DMS114 treated with DMSO at 0.1 percent for 48 hours (cell line): ENCODE results near the gene CXCL16.
A peak's percentile ranks its signal among the peaks of the same experiment; 100 is the strongest.
"Not testable (repeated sequence)": the region's sequence is repeated elsewhere in the genome, so short reads cannot be mapped to it uniquely, and the experiment has no call there.

Experiments
- DNase-seq: peaks from one replicate; lab custom pipeline; 2025; ENCODE audit not compliant: unreplicated experiment; lab: John Stamatoyannopoulos, UW

Gene CXCL16

DNA sequence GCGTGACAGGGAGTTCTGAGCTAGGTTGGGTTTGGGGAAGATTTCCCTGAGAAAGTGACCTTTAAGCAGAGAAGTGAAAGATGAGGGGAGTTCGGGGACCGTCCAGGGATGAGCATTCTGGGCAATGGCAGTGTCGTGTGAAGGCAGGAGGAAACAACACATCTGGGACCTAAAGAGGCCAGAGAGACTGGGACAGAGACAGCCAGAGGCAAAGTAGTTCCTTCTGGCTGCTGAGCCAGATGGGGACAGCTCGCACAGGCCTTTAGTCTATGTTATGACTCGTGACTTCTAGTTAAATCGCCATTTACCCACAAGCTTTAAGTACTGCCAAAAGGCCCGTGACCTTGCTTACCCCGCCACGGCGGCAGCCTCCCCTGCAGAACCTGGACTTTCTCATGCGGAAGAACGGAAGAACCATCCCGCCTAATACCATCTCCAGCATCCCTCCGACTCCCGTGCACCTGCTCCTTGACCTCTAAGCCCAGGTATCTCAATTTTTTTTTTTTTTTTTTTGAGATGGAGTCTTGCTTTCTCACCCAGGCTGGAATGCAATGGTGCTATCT lies 17.0 kb downstream of the CXCL16 start:
- DNase-seq, result no peak

GRCh38 chr17:4721203-4722135 lies 18.3 kb downstream of the CXCL16 start:
- no peak for DNase-seq

DNA sequence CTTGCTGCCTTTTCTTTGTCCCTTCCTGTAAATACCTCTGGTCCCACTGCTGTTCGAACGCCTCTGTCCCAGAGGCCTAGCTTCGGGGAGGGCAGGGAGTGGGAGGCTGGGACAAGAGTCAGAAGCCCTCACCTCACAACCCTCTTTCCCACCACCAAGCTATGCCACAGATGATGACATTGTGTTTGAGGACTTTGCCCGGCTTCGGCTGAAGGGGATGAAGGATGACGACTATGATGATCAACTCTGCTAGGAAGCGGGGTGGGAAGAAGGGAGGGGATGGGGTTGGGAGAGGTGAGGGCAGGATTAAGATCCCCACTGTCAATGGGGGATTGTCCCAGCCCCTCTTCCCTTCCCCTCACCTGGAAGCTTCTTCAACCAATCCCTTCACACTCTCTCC lies 18.9 kb downstream of the CXCL16 start:
- no peak for DNase-seq

- no peak for DNase-seq
These were observed 20.0 kb downstream of the CXCL16 start for GRCh38 chr17:4719684-4720221.

DNA sequence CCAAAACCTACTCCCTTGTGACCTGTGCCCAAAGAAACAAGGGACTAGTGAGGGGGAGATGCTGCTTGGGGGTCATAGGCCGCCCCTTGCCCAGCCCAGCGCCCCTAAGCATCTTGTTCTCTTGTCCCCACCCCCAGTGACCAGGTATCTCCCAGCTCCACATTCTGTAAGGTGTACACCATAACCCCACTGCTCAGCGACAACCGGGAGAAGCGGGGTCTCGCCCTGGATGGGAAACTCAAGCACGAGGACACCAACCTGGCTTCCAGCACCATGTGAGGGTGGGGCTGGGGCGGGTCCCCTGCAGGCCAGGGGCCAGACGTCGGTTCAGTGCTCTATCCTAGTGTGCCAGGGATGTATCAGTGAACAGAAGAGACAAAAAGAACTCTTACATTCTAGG lies 20.6 kb downstream of the CXCL16 start:
- no peak for DNase-seq

GRCh38 chr17:4718276-4718675 lies 21.5 kb downstream of the CXCL16 start:
- no peak for DNase-seq

DNA sequence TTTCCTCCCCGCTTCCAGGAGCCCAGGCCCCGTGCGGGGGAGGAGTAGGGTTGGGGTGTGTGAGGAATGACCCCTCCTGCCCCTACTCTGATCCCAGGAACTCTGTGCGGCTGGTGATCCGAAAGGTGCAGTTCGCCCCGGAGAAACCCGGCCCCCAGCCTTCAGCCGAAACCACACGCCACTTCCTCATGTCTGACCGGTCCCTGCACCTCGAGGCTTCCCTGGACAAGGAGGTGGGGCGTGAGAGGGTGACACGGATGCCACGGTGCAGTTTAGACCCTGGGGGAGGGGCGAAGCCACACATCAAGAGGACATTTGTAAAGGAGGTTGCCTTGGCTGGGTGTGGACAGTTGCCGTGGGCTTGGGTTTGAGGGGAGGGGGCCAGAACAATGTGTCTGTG lies 21.9 kb downstream of the CXCL16 start:
- no peak for DNase-seq

DNA sequence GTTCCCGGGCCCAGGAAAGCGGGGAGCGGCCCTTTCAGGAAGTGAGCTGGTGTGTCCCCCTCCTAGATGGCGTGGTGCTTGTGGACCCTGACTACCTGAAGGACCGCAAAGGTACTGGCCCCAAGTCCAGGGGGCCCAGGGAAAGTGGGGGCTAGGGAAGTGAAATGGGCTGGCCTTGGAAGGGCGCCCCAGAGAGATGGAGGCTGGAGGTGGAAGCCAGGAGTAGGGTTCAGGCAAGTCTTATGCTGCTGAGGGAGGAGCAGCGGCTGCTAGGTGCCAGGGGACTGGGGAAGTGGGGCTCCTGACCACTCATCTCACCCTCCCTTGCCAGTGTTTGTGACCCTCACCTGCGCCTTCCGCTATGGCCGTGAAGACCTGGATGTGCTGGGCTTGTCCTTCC lies 23.6 kb downstream of the CXCL16 start:
- no peak for DNase-seq

GRCh38 chr17:4715063-4715744 lies 24.5 kb downstream of the CXCL16 start:
- no peak for DNase-seq

DNA sequence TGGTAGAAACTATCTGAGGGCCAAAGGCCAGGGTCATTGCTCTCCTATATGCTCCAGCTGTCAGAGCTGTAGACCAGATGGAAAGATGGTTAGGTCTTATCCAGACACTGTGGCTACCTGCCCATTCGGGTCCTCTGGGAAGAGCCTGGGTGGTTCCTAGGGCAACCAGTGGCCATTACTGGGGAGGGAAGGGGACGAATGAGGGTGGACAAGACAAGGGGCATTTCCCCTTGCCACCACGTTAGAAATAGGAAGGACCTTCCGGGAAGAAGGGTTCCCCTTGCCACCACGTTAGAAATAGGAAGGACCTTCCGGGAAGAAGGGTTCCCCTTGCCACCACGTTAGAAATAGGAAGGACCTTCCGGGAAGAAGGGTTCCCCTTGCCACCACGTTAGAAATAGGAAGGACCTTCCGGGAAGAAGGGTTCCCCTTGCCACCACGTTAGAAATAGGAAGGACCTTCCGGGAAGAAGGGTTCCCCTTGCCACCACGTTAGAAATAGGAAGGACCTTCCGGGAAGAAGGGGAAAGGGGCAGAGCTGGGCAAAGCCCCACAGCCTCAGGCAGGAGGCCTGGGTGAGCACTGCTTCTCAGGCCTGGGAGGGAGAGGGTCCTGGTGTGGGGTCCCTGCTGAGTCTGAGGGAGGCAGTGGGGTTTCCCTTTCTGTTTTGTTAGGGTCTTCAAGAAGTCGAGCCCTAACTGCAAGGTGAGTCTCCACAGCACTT lies 25.2 kb downstream of the CXCL16 start:
- DNase-seq, result not testable (repeated sequence)

GRCh38 chr17:4712526-4712925 lies 27.2 kb downstream of the CXCL16 start:
- DNase-seq, result no peak

GRCh38 chr17:4711661-4712181 lies 28.0 kb downstream of the CXCL16 start:
- no peak for DNase-seq

- no peak for DNase-seq
These were observed 28.8 kb downstream of the CXCL16 start for GRCh38 chr17:4710693-4711634.

DNA sequence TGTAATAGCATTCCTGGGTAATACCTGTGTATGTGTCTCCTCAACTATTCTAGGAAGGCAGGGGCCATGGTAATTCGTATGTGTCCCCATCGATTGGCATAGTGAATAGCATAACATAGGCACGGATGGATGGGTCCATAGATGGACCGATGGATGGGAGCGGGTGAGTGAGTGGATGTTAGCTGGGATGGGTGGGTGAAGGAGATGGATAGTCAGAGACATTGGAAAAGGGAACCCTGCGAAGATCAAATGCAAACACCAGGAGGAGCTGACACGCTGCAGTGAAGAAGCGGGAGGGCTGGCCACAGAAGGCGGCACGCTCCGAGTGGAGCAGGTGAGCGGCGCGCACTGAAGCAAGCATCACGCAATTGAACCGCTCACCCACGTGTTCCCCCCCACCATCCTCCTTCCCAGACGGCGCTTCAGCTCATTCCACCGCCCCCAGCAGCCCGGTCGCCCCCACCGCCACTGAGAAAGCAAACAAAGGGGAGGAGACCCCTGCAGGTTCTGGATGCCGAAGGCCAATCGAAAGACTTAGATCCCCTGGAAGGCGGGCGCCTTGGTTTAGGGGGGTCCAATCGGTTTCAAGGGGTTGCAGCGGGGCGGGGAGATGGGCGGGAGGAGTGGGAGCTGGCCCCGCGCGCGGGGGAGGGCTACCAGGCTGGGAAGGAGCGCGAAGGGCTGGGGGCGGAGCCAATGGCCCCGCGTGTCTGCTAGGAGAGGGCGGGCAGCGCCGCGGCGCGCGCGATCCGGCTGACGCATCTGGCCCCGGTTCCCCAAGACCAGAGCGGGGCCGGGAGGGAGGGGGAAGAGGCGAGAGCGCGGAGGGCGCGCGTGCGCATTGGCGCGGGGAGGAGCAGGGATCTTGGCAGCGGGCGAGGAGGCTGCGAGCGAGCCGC lies 29.7 kb downstream of the CXCL16 start, which contains the start of gene ARRB2:
TSS of gene ARRB2 (plus strand) at position 839 of the 899 bp plus-strand sequence. CDS start 90 bp downstream, outside the sequence.
- DNase-seq, result peak; percentile 94

DNA sequence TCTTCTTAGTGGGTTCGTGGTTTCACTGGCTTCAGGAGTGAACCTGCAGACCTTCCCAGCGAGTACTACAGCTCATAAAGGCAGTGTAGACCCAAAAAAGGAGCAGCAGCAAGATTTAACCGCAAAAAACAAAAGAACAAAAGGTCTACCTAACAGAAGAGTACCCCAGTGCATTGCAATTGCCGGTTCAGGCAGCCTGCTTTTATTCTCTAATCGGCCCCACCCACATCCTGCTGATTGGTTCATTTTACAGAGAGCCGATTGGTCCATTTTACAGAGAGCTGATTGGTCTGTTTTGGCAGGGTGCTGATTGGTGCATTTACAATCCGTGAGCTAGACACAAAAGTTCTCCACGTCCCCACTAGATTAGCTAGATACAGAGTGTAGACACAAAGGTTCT lies 31.3 kb downstream of the CXCL16 start:
- DNase-seq, result no peak

DNA sequence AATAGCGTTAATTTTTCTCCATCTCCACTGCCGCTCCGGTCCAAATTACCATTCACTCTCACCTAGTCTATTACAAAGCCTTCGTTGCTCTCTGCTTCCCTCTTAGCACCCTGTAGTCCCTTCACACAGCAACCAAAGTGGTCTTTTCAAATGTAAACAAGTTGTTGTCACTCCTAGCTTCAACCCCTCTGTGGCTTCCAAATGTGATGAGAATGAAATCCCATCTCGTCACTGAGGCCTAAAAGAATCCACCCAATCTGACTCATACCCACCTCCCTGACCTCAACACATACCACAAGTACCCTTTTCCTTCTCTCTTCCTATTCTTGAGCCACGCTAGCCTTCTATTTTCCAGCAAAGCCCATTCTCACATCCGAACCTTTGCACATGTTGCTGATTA lies 33.6 kb downstream of the CXCL16 start:
- DNase-seq, result no peak

GRCh38 chr17:4704991-4705390 lies 34.7 kb downstream of the CXCL16 start:
- DNase-seq, result no peak

DNA sequence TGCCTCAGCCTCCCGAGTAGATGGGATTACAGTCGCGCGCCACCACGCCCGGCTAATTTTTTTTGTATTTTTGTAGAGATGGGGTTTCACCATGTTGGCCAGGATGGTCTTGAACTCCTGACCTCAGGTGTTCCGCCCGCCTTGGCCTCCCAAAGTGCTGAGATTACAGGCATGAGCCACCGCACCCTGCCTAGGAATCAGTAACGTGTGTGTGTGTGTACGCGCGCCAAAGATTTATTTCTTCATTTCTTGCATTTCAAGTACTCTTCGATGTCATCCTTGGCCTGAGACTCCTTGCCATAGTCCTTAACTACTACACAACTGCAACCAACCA lies 35.2 kb downstream of the CXCL16 start:
- not testable (repeated sequence) for DNase-seq

GRCh38 chr17:4703330-4703691 lies 36.4 kb downstream of the CXCL16 start:
- no peak for DNase-seq
